NCI-H1694 treated with DMSO at 0.1 percent for 48 hours (cell line): Measurements from ENCODE around the gene NDST1.

ENCODE experiments used
- DNase-seq: peaks from one replicate; lab custom pipeline; 2025; lab: John Stamatoyannopoulos, UW

The NDST1 gene

DNA sequence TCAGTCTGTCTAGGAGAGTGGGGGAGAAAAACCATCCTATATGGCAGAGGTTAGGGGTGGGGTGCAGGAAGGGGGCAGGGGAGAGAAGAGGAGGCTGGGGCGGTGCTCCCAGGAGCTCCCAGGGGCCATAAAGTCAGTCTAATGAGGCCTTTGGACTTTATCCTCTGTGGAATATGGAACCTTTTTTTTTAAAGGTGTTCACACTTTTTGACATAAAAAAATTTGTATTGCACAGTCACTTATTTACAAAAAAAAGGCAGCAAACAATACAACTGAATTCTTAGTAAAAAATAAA lies 80.6 kb downstream of the NDST1 start:
- DNase-seq = no peak

DNA sequence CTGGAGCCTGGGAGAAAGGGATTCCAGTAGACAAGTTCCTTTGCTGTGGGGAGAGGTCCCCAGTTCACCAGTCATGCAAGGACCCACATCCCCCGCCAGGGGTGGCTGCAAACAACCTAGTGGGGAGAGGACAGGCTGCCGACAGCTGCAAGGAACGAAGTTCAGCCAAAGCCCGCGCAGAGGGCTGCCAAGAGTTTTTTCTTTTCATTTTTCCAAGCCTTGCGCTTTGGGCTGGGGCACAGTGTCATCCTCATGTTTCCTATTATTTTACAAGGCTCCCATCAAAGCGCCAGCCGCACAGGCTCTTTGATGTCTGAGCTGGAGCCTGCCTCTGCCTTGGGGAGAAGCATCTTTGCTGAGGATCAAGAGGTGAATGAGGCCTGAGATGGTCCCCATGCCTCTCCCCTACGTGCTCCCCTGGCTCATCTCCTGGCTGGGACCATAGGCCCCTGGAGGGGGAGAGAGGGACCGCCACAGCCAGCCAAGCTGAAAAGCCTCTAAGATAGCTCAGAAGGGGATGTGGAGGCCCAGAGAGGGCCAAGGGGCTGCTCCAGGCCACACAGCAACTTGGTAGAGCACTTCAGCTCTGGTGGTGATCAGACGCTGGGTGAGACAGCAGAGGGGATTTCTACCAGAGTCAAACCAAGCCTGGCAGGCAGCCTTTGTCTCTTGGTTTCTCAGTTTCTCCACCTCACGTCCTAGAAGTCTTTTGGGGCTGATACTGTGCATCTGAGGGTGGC lies 82.1 kb downstream of the NDST1 start:
- peak; percentile 56 for DNase-seq

DNA sequence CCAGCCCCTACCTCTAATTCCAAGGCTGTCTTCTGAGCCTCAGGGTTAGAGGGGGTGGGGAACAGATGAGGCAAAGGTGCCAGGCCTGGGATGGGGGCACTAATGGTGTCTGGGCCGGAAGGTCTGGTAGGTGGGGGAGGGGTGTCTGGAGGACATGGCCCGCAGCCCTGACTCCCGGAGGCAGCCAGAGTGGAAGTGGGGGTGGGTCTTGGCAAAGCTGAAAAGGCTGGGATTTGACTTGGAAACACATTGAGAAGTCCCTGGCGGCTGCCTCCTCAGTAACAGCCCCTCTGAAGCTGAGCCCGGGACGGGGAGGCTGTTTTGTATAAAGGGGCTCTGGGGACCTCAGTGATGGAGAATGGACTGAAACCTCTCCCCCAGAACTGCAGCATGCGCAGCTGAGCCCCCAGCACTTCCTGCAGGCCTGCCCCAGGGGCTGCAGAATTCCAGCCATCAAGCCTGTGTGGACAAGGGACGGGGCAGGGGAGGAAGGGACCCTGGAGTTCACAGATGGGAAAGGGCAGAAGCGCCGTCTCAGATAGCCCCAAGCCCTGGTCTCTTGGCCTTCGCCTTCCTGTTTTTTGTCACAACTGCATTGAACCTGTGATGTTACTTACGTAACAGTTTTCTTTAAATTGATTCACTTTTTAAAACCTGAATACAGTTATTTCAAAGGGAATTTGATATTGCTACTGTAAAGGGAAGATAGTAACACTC lies 83.2 kb downstream of the NDST1 start:
- no peak for DNase-seq

DNA sequence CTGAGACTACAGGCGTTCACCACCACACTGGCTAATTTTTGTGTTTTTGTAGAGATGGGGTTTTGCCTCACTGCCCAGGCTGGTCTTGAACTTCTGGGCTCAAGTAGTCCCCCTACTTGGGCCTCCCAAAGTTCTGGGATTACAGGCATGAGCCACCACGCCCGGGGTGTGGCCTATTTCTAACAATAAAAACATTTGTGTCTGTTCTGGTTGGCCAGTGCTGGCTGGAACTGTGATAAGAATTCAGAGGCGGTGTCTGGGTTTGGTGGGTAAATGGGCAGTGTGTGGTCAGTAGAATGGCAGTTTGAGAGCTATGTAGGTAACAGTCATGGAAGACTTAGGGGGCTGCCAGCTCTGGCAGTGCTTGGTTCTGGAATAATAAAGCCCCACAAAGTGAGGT lies 85.7 kb downstream of the NDST1 start:
- DNase-seq = no peak

DNA sequence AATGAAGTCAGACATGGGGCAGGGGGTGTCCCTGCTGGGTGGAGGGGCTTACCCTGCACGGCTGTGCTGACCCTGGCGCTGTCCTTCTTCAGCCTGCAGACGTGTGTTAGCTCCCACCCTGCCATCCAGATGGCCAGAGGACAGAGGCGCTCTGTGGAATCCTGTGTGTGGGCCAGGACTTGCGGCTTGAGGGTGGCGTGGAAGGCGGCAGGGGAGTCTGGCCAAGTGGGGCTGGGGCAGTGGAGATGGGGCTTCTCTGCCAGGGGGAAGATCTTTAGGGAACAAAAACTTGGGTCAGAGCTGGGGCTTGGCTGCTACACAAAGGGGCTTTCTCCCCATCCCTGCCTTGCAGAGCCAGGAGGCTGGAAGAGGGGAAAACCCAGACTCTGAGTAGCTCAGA lies 86.1 kb downstream of the NDST1 start:
- DNase-seq = no peak

DNA sequence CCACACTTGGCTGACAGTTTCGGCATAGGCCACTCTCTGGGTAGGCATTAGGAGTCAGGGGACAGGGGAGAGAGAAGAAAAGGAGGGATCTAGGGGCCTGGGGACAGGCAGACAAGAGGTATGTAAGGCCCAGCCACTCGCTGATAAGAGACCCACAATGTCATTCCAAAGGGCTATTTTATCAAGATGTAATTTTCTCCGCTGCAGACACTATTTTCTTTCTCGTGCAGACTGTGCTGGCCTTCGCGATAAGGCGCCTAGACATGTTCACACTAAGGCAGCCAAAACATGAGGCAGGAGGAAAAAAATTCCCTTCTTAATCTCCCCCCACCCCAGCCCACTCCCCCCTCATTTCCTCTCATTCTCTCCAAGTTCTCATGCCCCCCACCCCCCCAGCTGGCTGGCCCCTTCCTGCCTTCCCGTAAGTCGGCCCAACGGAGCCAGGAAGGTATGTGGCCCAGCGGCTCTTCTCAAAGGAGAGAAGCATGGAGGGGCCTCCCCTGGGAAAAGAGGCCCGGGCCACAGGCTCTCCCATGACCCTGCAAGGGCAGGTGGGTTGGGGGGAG lies 87.6 kb downstream of the NDST1 start:
- DNase-seq = no peak

DNA sequence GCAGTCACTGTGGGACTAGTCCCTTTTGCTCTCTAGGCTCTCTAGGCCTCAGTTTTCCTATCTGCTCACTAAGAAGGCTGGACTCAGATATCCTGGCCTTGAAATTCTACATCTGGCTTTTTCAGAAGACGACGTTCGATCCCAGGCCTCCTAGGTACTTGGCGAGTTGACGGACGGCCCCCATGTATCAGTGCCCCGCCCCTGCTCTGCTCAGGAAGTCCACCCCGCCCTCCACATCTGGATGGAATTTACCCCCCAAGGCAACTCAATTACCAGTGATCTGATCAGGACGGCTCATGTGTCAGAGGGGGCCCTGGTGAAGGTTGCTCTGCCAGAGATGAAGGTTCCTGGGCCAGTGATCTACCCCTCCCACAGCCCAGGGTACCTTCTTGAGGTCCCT lies 88.4 kb downstream of the NDST1 start:
- no peak for DNase-seq

DNA sequence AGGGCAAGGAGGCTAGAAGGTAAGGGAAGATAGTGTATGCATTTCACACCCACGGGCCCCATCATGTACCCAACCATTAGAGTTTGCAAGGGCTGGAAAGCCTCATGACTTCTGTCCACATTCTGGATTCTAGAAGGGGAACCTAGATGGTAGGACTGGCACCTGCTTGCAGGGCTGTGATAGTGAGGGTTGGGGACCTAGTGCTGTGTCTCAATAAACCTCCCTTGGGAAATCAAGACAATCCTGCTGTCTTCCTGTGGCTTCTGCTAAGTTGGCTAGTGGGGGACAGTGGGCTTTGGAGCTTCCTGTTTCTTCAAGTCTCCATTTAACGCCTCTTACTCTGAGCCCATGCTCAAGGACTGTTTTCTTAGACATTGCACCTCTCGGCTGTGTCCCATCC lies 88.9 kb downstream of the NDST1 start:
- DNase-seq = no peak

DNA sequence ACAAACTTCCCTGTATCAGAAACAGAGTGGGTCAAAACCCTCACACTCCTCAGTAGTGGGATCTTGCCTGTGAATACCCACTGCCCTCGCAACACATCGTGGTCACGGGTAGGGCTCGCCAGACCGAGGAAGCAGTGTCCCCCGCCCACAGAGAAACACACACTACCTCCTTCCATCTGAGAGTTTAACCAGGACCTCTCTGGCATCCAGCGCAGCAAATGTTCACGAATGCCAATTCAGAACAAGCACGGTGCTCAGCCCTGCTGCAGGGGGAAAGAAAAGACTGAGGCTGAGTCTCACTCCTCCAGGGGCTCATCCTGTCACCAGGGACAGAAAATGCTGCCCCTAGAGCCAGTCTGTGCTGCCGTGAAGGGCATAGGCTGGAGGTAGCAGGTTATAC lies 90.1 kb downstream of the NDST1 start:
- no peak for DNase-seq

DNA sequence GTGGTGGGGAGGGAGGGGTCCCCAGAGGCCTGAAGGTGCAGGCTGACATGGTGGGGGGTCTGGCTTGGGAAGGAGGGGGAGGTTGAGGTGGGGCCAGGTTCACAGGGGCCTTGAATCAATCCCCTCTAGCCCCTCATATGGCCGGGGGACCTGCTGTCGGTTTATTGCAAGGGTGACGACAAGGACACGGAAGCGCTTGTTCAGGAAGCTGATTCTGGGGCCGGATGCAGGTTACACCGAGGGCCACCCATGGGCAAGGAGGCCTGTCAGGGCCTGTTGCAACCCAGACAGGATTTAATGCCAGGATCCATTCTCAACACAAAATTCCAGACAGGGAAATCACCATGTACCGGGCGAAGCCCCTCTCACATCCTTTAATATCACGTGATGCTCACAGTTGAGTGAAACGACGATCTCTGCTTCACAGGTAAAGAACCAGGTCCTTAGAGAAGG lies 90.9 kb downstream of the NDST1 start:
- no peak for DNase-seq

DNA sequence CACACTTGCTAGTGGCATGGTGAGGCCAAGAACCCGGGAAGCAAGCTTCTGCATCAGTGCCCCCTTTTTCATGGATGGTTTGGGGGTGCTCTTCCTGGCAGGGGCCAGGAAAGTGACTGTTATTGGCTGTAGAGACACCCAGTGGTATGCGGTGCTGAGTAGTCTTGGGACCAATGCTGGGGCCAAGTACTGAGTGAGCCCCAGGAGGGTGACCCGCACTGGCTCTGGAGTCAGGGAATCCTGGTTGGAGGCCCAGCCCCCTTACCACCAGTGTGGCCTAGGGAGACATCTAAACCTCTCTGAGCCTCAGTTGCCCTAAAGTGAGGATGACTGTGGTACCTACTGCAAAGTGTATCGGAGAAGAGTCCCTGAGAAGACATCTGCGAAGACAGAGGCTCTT lies 91.3 kb downstream of the NDST1 start:
- DNase-seq = no peak

DNA sequence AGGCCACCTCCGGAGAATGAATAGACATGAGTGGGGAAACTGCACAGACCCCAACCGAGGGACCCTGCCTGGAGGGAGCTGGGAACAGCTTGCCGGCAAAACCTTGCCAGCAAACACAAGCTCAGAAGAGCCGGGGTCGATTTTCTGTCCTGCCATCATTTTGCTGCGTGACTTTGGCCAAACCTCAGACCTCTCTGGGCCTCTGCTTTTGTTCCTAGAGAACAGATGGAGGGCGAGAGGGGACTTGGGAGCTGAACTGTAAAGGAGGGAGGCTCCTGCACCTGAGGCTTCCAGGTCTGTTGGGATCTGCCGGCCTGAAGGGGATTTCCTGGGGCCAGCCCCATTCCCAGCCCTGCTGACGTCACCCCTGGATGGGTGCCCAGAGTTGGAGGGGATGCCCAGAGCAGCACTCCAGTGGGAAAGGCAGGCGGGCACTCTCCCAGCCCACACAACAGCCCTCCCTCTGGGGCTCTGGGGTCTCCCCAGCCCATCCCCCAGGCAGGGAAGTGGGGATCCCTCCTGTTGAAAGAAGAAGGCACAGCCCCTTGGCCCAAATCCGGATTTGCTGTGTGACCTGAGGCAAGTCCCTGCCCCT lies 92.1 kb downstream of the NDST1 start:
- peak; percentile 54 for DNase-seq

DNA sequence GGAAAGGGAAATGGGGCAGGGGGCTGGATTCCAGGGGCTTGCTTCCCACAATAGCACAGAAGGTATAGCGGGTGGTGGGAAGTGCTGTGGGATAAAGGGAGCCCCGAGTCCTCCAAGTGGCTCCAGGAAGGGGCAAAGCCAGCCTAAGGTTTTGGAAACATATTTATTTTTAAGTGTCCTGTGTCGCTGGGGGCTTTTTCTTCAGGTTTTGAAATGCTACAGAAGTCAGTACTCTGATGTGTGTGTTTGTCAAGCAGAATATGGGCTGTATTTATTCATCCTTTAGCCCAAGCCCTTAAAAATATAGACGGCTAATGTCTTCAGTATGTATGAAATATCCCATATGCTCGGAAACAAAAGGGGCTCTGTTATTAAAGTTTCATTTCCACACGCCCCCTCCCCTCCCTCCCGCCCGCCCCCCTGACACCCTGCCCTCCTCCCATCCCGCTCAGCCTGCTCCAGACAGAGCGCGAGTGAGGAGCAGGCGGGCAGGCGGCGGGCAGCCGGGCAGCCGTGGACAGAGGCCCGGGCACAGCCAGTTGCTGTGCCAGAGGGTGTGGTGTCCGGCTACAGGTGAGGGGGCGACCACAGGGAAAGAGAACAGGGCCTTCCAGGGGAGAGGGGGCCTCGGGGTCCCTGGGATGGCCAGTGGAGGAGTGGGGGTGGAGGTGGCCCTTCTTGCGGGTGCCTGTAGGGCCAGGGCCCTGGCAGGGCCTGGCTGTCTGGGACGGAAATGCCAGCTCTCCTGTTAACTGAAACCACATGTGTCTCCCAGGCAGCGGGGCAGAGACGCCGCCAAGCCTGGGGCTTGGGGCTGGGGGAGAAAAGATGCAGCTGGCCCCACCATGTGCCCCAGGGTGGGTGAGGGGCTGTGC lies 92.9 kb downstream of the NDST1 start:
- no peak for DNase-seq

DNA sequence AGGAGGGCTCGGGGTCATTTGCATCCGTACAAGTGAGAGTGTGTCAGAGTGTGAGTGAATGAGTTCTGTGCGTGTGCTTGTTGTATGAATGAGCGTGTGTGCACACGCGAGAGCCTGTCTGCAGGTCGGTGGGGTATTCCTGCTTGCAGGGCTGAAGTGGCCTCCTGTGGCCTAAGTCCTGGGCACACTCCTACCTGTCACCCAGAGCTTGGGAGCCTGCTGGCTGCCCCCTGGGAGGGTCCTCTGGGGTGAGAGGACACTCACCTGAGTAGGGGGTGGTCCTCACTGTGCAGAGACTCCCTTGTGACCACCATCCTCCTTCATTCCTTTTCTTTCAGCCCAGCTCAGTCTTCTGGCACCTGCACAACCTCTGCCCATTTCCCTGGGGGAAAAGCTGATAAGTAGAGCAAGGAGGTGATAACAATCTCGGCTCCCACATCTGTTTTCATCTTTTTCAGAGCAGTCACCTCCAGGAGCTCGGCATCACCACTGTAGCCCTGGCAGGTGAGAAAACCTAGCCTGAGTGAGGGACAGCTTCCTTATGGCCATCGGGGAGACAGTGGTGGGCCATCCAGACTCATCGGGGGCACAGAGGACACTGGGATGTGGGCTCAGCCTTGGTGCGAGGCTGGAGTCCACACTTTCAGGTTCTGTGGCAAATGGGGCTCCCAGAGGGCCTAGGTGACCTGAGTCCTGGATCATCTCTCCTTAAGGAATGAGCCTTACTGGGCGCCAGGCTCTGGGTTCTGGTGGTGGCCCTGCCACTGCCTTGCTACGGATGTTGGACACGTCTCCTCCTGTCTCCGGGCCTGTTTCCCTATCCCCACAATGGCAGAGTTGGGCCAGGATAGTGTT lies 93.8 kb downstream of the NDST1 start:
- DNase-seq = no peak

DNA sequence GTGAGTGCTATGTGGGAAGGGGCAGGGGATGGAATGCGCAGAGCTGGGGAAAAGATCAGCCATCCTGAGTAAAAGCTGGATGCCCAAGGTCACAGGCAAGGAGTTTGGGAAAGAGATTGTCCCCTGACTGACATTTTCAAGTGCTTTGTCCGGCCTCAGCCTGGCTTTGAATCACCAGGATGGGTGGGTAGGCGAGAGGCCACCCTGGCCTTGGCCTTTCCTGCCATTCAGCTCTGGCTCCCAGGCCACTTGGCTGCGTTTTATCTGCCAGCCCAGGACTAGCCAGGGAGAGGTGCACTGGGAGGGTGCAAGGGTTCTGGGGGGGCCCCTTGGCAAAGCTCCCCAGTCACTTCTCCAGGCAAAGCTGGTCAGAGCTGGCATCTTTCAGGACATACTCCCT lies 95.1 kb downstream of the NDST1 start:
- no peak for DNase-seq

DNA sequence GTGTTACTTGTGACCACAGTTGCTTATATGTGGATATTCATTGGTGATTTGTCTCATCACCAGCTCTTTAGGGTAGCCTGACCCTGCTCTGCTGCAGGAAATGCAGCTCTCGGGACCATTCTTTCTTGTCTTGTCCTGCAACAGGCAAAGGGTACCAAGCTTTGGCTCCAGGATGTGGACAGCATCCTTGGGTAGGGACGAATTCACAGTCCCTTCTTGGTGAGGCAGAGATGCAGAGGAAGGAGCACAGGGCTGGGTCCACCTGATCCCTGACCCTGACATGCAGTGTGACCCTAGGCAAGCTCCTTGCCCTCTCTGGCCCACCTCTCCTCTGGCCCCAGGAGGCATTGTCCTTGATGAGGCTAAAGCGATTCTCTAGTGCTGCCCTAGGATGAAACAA lies 95.6 kb downstream of the NDST1 start:
- no peak for DNase-seq

DNA sequence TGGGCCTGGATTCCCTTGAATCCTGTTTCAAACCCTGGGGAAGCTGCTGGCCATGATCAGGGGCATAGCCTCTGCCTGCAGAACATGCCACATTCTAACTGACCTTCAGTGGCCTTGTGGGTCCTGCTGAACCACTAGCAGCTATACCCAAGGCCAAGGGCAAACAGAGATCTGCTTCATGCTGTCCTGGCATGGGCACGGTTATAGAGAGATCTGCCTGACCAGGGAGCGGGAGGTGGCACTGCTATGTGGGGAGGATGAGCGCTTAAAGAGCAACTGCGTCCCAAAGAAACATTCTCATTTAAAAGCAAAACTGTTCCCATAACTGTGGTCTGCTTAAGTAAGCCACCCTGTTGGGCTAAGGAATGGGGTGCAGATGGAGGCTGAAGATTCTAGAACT lies 96.1 kb downstream of the NDST1 start:
- DNase-seq = no peak

DNA sequence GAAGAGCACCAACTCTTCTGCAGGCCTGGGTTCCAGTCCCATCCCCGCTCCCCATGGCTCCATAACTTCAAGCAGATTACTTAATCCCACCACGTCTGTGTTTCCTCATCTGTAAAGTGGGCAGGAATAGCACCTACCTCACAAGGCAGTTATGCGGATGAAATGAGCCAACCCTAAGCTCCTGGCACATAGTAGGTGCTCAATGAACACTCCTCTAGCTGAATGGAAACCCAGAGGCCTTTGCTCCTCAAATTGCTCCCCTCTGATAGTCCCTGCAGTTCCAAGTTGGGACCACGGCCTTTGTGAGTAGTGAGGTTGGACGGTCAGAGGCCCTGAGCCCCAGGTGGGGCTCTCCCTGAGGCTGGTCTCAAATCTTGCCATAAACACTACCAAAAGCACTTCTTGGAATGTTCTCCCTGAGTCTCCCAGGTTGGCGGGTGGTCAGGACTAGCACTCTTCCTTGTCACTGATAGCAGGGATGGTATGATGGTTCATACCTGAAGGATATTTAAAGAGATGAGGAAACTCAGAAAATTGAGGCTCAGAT lies 97.0 kb downstream of the NDST1 start:
- DNase-seq = no peak

DNA sequence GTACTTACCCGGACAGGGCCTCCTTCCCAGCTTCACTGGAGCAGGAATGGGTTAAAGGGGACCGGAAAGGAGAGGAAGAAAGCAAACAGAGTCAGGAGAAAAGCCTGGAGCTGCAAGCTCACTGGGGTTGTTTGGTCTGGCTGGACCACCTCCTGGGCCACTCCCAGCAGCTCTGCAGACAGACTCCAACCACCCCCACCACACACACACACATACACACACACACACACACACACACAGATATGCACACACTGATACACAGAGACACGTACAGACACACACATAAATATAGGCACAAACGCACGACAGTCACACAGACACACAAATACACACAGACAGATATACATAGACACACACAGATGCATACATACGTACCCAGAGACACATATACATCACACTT lies 97.6 kb downstream of the NDST1 start:
- no peak for DNase-seq

DNA sequence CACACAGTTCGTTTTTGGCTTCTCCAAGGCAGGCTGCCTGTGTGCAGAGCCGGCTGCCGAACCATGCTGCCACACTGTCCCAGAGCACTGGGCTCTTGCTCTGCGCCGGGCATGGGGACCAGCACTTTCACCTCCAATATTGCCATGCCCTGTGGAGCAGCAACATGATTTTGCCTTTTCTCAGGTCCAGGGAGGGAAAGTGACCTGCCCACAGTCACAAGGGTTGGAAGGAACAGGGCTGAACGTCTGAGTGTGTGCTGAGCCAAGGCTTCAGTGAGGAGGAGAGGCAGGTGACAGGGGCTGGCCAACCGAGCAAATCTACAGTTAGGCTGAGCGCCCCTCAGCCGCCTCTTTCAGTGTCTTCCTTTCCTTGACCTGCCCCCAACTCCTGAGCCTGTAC lies 98.5 kb downstream of the NDST1 start:
- no peak for DNase-seq

DNA sequence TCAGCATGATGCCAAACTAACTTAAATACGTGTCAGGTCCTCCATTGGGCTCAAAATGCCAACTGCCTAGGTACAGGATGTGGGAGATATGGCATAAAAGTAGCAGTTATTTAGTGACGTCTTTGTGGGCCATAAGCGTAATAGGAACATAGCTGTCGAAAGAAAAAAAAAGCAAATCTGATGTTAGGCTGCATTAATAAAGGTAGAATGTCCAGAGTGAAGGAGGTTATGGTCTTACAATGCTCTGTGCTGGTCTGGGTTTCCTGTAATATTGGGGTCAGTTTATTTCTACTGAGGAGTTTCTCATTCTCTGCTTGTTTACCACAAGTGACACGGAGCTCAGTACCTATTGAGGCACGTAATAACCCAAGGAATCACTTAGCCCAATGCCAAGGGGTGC lies 99.2 kb downstream of the NDST1 start:
- no peak for DNase-seq
